IgD-negative memory B cell (primary cell): Measurements from ENCODE around the gene GNMT. TPM values are rescaled to one million over a fixed set of nuclear protein-coding genes. Genes with fewer than 3 reads are reported as not detected.

ENCODE experiments used
- H3K27ac Mint-ChIP-seq, 3 donors: one replicate each; pipeline ENCODE4 v1.8.0; 2020 to 2022; ENCODE audit warnings: mild to moderate bottlenecking in 3 of 3, mixed read lengths in 3 of 3, moderate library complexity in 1 of 3
- H3K27me3 Mint-ChIP-seq: one replicate; pipeline ENCODE4 v1.8.0; 2021; ENCODE audit warnings: mixed read lengths
- H3K36me3 Mint-ChIP-seq: one replicate; pipeline ENCODE4 v1.8.0; 2020; ENCODE audit warnings: mild to moderate bottlenecking, mixed read lengths
- H3K4me1 Mint-ChIP-seq, 3 donors: one replicate each; pipeline ENCODE4 v1.8.0; 2020 to 2022; ENCODE audit warnings: mixed read lengths in 3 of 3, mild to moderate bottlenecking in 1 of 3
- H3K4me3 Mint-ChIP-seq, 4 donors: one replicate each; pipeline ENCODE4 v1.8.0; 2020 to 2022; ENCODE audit warnings: mild to moderate bottlenecking in 4 of 4, mixed read lengths in 4 of 4, moderate library complexity in 3 of 4
- H3K9me3 Mint-ChIP-seq, 3 donors: one replicate each; pipeline ENCODE4 v1.8.0; 2020 to 2021; ENCODE audit warnings: mixed read lengths in 3 of 3, mild to moderate bottlenecking in 1 of 3
- polyA plus RNA-seq: library from polyadenylated mRNA; unstranded; fragments of 300-500 nt; fragmentation: Illumina TruSeq; gene quantifications from one replicate; pipeline ENCODE4 v1.2.3, GENCODE V29; 2021

GNMT gene
- polyA plus RNA-seq, 1 donor from 2014 or later = 1.2 TPM

DNA sequence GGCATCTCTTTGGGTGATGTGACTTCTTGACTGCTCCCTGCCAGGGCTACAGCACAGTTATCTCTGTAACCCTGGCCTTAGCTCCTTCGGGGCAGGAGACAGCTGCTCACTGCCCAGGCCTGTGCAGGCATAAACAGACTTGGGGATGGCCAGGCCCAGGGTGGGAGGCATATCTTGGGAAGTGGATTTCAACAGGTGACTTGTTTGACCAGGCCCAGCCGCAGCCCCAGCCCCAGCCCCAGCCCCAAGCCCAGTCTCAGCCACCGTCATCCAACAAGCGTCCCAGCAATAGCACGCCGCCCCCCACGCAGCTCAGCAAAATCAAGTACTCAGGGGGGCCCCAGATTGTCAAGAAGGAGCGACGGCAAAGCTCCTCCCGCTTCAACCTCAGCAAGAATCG is 45.7 kb downstream of the GNMT start:
- H3K4me3 Mint-ChIP-seq = no peak overlapping the region
- H3K27me3 Mint-ChIP-seq = no peaks in the 10 kb centered on the region
- peaks cover 7 to 16% (median 9%) of the 10 kb centered on the region in 3 donors for H3K4me1 Mint-ChIP-seq
- no peak overlapping the region for H3K27ac Mint-ChIP-seq
- H3K9me3 Mint-ChIP-seq = no peaks in the 10 kb centered on the region
- no peaks in the 10 kb centered on the region for H3K36me3 Mint-ChIP-seq

- Mint-ChIP-seq H3K27ac (peak overlapping the region in 1 of 3 donors; percentile 53), H3K36me3 (no peaks in the 10 kb centered on the region), H3K27me3 (no peaks in the 10 kb centered on the region), H3K4me1 (peaks cover 7 to 16% (median 15%) of the 10 kb centered on the region in 3 donors), H3K9me3 (no peaks in the 10 kb centered on the region), H3K4me3 (no peak overlapping the region)
Measured at GRCh38 chr6:43007126-43007525, 46.6 kb downstream of the GNMT start.

- Mint-ChIP-seq H3K9me3 (no peaks in the 10 kb centered on the region), H3K4me3 (peak overlapping the region in 1 of 4 donors; percentile 57), H3K36me3 (no peaks in the 10 kb centered on the region), H3K4me1 (peaks cover 19 to 33% (median 30%) of the 10 kb centered on the region in 3 donors), H3K27ac (peak overlapping the region in 2 of 3 donors; percentile 12 to 56), H3K27me3 (no peaks in the 10 kb centered on the region)
Measured at GRCh38 chr6:43009124-43009523, 48.6 kb downstream of the GNMT start.

DNA sequence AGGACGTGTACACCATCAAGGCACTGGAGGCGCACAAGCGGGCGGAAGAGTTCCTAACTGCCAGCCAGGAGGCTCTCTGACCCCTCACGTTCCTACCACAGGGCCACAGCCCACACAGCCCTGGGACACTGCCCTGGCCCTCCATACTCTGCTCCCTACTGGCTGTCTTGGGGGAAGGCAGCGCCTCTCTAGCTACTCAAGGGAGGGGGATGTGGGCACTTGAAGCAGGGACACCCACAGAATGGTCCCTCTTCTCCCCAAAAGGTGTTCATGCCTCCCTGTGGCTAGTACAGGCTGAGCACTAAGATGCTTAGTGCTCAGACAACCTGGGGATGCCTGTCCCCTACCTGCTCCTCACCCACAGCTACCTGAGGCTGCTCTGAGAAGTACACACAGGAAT is 50.7 kb downstream of the GNMT start:
- peak overlapping the region in 1 of 4 donors; percentile 55 for H3K4me3 Mint-ChIP-seq
- H3K4me1 Mint-ChIP-seq = peaks cover 24 to 43% (median 39%) of the 10 kb centered on the region in 3 donors
- H3K27me3 Mint-ChIP-seq = no peaks in the 10 kb centered on the region
- peak overlapping the region in 1 of 3 donors; percentile 64 for H3K27ac Mint-ChIP-seq
- no peaks in the 10 kb centered on the region for H3K9me3 Mint-ChIP-seq
- no peaks in the 10 kb centered on the region for H3K36me3 Mint-ChIP-seq

- Mint-ChIP-seq H3K4me3 (peak overlapping the region; percentile 55 to 87 (median 84)), H3K27ac (peak overlapping the region in 2 of 3 donors; percentile 25 to 60), H3K27me3 (no peaks in the 10 kb centered on the region), H3K9me3 (no peaks in the 10 kb centered on the region), H3K4me1 (peaks cover 24 to 47% (median 39%) of the 10 kb centered on the region in 3 donors), H3K36me3 (peaks cover 2% of the 10 kb centered on the region)
Measured at GRCh38 chr6:43012364-43012763, 51.8 kb downstream of the GNMT start.

DNA sequence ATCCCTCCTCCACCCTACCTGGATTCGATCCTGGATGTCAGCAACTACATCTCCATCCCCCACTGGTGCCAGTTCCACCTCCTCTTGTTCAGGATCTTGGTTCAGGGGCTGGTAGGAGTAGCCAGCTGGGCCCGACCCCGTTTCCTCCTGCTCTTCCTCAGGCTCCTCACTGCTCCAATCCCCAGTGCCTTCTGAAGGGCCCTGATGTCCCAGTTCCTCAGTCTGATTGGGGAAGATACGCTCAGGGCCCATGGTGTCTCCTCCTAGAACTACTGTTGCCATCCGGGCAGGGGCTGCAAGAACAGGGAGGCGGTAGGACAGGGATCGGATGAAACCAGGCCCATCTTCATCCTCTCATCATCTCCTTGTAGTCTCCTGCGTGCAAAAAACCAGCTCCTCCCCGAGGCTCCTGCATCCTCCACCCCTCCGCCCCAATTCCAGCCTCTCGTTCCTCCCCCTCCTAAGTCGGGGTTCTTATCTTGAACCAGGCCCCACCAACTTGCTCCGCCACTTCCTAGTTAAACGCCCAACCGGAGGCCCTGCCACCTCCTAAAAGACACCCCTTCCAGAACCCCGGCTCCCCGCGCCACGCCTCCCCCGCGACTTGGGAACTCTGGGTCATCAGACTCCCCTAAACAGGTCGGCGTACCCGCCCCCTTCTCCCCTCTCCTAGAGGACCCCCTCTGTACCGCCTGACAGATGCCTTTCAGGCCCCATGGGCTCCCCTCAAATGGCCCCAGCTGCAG is 52.7 kb downstream of the GNMT start:
- peak overlapping the region; percentile 82 to 95 (median 92) for H3K4me3 Mint-ChIP-seq
- H3K36me3 Mint-ChIP-seq = peaks cover 2% of the 10 kb centered on the region
- no peaks in the 10 kb centered on the region for H3K27me3 Mint-ChIP-seq
- H3K27ac Mint-ChIP-seq = peak overlapping the region; percentile 37 to 94 (median 60)
- no peaks in the 10 kb centered on the region for H3K9me3 Mint-ChIP-seq
- H3K4me1 Mint-ChIP-seq = peaks cover 22 to 44% (median 38%) of the 10 kb centered on the region in 3 donors

Other genes with a start within 250 kb of the GNMT start
- not detected for gene PRPH2, start 238.2 kb upstream of the GNMT start, polyA plus RNA-seq
- 67.2 TPM for gene TBCC, start 214.7 kb upstream of the GNMT start, polyA plus RNA-seq
- gene BICRAL, start 178.7 kb upstream of the GNMT start, polyA plus RNA-seq = 4.7 TPM
- gene RPL7L1, start 81.1 kb upstream of the GNMT start, polyA plus RNA-seq = 72.3 TPM
- 1.0 TPM for gene PTCRA, start 44.7 kb upstream of the GNMT start, polyA plus RNA-seq
- gene CNPY3, start 31.3 kb upstream of the GNMT start, polyA plus RNA-seq = 272 TPM
- gene PEX6, start 18.4 kb downstream of the GNMT start, polyA plus RNA-seq = 12.7 TPM
- 17.5 TPM for gene PPP2R5D, start 23.8 kb downstream of the GNMT start, polyA plus RNA-seq
- gene MEA1, start 53.2 kb downstream of the GNMT start, polyA plus RNA-seq = 76.3 TPM
- 60.3 TPM for gene KLHDC3, start 53.5 kb downstream of the GNMT start, polyA plus RNA-seq
- 54.8 TPM for gene RRP36, start 60.9 kb downstream of the GNMT start, polyA plus RNA-seq
- gene CUL7, start 93.1 kb downstream of the GNMT start, polyA plus RNA-seq = 5.3 TPM
- gene MRPL2, start 98.7 kb downstream of the GNMT start, polyA plus RNA-seq = 50.5 TPM
- 10.2 TPM for gene KLC4, start 98.9 kb downstream of the GNMT start, polyA plus RNA-seq
- not detected for gene PTK7, start 115.6 kb downstream of the GNMT start, polyA plus RNA-seq
- 5.0 TPM for gene SRF, start 210.5 kb downstream of the GNMT start, polyA plus RNA-seq
- gene CUL9, start 221.4 kb downstream of the GNMT start, polyA plus RNA-seq = 13.1 TPM